Hypothalamus (tissue), 51 donors: Measurements from ENCODE around the gene KRT5.

Experiments
- DNase-seq, 51 donors: peaks; one replicate each; lab custom pipeline; 2025; lab: John Stamatoyannopoulos, UW

Gene KRT5

GRCh38 chr12:52519826-52520662 lies at the start of gene KRT5:
TSS of gene KRT5 (minus strand) at chr12:52520394. CDS start at chr12:52520296, 98 bp downstream.
- no peak for DNase-seq

GRCh38 chr12:52568111-52568510 lies 47.9 kb upstream of the KRT5 start:
- peak in 18 of 51 donors; percentile 2 to 56 (median 8) for DNase-seq

DNA sequence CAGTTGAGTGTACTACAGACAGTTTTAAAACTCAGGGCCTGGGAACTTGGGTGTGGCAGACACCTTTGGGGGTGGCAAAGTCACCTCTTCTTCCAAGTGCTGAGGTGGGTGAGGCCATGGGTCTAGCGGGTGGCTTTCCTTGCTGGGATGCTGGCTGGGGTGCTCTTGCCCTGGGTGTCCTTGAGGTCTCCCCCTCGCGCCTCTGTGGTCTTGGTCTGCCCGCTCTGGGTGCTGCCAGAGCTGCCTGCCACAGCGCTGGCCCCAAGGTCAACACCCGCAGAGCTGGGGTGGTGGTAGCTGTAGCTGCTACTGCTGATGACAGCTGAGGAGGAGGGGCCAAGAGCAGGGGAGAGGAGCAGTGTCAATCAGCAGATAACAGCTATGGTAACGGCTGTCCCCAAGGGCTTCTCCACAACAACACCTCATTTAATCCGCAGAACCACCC lies 46.7 kb upstream of the KRT5 start:
- no peak for DNase-seq

- no peak for DNase-seq
Measured at GRCh38 chr12:52564582-52564981, 44.4 kb upstream of the KRT5 start.

DNA sequence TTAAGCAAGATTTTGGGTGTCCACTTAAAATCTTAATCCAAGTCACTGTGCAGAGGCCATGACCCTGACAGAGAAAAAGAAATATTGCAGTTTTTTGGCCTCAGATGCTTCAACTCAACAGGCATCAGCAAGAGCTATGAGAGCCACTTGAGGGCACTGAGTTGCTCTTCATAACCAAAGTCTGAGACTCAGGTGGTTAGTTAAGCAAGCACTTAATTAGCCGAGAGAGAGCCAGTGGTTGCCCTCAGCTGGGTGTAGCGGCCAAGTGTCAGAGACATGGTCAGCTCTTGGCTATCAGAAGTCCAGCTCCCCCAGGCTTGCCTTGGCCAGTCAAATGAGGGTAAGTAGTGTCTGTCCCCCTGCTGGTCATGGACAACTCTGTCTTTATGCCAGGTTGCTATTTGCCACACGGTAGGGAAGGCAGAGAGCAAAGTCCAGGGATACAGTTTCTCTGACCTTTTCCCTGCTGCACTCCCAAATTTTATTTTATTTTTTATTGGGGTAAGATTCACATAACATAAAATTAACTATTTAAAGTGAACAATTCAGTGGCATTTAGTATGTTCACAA lies 41.8 kb upstream of the KRT5 start:
- DNase-seq = no peak

GRCh38 chr12:52559979-52560378 lies 39.8 kb upstream of the KRT5 start:
- no peak for DNase-seq

DNA sequence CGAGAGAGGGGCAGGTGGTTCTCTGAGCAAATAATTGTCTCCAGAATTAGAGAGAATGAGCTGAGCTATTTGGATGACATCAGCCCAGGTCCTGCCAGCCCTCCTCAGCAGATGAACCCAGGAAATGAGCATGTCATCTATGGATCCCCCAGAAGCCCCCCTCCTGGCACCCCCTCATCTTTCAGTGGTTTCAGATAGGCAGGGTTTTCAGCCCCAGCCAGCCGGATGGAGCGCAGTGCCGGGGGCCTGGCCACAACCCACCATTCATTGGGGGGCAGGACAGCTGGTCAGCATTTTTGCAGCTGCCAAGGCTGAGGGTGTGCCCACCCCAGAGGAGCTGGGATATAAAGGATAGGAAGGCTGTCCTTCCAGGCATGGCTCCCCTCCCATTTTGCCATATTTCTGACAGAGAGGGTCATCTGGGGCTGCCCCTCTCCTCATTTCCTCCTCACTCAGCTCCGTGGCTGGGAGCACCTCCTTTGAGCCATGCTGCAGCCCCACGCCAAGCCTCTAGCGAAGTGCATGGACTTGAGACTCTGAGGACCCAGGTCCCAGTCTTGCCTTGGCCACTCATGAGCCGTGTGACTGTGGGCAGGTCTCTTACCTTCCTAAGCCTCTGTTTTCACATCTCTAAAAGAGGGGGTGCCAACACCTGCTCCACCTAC lies 38.7 kb upstream of the KRT5 start:
- DNase-seq = no peak

- DNase-seq = no peak
Measured at GRCh38 chr12:52557476-52557875, 37.3 kb upstream of the KRT5 start.

- no peak for DNase-seq
Measured at GRCh38 chr12:52555577-52555976, 35.4 kb upstream of the KRT5 start.

DNA sequence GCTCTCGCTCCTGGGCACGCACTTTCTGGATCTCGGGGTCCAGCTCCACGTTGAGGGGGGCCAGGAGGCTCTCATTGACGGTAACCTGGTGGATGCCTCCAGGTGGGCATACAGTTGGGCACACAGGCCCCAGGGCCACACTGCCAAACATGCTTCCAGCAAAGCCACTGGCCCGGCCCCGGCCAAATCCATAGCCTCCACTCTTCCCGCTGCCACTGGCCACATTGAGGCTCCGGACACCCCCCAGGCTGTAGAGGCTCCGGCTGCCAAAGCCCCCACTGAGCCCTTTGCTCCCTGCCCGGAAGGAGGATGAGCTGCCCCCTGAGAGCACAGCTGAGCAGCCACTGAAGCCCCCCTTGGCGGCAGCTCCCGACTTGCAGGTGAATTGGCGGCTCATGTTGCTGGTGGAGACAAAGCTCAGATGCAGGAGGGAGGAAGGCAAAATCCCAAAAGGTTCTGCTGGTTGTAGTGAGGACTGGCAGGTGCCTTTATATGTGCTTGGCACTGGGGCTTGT lies 32.5 kb upstream of the KRT5 start, which contains the start of gene KRT71:
Gene KRT71 (minus strand): TSS at position 465 of the 515 bp plus-strand sequence. CDS start 68 bp downstream, at position 397.
- no peak for DNase-seq

DNA sequence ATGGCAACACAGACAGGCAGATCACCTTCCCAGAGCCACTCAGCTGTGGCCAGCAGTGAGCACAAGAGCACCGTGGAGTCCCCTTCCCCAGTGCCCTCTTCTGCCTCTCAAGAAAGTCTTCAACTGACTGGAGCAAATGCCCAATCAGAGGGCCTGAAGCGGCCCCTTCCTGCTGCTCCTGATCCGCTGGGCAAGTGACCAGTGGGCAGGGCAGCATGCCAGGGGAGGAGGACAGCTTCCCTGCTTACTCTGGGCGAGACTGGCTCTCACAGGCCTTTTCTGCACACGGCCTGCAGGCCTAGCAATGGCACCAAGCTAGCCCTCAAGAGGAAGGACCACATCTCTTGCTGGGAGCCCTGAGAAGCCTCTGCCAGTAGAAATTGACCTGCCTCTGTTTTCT lies 31.9 kb upstream of the KRT5 start:
- DNase-seq = peak in 28 of 51 donors; percentile 4 to 71 (median 34)

DNA sequence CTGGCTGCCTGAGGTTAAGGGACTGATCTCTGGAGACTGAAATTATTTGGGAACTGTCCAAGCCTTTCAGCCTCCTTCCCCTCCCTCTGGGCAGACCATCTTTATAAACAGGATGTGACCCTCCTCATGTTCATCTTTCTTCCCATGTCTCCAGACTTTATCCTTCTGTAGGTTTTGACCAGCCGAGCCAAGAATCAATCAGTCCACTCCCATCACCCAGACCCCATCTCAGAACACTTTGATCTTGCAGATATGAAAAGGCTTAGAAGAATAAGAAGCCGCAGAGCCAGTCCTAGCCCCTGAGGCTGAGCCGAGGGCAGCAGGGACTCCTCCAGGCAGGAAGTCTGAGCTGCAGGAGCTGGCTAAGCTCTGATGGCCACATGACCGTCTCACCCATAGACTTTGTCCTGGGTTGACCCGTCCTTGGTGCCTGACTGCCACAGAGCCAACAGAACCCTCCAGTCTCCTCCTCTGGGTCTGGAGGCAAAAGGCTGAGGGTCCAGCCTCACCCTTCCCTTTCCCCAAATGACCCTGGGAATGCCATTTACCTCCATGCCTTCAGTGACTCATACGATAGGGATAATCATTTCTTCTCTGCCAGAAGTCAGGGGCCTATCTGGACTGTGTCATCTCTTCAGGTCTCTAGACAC lies 31.1 kb upstream of the KRT5 start:
- DNase-seq = no peak

GRCh38 chr12:52546126-52546525 lies 25.9 kb upstream of the KRT5 start:
- no peak for DNase-seq

DNA sequence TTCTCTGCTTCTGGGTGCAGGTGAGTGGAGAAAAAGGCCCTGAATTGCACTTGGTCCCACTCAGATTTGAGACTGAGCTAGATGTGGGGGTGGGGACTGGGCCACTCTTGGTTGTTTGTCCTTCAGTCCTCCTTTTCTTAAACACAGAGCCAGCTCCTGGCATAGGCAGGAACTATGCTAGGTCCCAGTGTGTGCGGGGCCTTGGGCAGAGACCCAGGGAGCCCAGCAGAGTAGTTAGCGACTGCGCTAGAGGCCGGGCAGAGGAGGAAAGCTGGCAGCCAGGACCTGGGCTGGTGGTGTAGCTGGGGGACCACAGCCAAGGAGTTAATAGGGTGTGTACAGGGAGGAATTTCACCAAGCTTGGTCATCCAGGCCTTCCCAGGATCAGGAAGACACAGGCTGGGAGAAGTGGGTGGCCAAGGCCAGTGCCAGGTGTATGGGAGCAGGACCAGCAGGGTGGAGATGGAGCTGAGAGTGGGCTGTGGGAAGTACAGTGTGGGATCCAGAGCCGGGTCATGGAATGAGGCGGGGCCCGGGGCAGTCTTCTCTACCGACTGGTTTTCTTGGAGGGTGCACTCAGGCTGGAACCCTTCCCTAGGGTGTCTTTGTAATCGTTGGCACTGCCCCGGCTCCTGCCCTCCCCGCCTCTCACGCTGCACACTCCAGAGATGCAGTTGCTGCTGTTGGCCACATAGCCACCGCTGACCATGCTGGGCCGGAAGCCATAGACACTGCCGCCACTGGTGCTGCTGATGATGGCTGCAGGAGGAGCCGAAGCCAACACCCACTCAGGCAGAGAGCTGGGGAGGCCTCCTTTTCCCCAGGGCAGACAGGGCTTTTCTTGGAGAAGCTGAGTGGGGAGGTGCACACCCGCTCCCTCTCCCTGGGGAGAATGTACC lies 24.0 kb upstream of the KRT5 start:
- DNase-seq = peak in 27 of 51 donors; percentile 4 to 62 (median 26)

DNA sequence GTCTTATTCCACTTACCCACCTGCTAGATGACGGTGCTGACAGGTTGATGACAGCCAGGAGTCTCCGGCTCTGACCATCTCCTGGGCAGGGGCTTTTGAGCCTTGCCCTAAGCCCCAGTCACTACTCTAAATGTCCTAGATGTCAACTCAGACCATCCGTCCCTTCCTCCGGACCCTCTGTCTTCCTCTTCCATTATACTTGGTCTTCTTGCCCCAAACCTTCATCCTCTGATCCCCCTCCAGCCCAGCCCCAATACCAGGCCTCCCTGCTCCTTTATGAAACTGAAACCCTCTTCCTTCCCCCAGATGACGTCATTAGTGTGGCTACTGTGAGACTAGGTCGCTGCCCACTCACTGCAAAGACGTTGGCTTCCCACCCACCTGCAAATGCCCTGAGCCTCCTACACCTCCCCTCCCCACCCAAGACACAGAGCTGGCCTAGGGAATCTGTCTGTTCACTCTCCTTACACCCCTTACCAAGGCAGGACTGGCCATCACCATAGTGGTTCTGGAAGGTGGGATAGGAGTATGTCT lies 22.7 kb upstream of the KRT5 start:
- no peak for DNase-seq

GRCh38 chr12:52542157-52542556 lies 22.0 kb upstream of the KRT5 start:
- no peak for DNase-seq

- DNase-seq = no peak
Measured at GRCh38 chr12:52541709-52542108, 21.5 kb upstream of the KRT5 start.

DNA sequence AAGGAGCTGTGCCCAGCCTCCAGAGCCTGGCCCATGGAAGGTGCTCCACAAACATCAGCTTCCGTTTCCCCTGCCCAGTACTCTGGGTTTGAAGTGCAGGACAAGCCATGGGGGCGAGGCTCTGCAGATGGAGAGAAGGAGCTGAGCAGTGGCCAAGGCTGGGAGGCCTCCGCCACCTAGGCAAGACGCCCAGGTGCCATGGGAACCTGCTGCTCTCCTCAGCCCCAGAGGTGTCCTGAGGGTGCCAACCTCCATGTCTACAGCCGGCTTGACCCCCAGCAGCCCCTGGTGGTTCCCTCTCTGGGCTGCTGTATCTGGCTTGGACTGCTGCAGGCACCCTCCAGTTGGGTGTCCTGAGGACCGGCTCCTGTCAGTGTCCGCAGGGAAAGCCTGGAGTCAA lies 20.3 kb upstream of the KRT5 start:
- no peak for DNase-seq

- DNase-seq = no peak
Measured at GRCh38 chr12:52539821-52540173, 19.6 kb upstream of the KRT5 start.
